H1 (cell line): ENCODE measurements around the gene PTGDS. TPM values are rescaled to one million over a fixed set of nuclear protein-coding genes. Genes with fewer than 3 reads are reported as not detected.

ENCODE experiments used
- CTCF ChIA-PET: fragments of 300-600 bp; sonication (Branson Sonifier 250); formaldehyde crosslinking; loops from one replicate; lab custom pipeline; 2021; ENCODE audit not compliant: partially characterized antibody; lab: Charles Lee
- POLR2A ChIA-PET: fragments of 300-600 bp; sonication (Branson Sonifier 250); formaldehyde crosslinking; loops from one replicate; lab custom pipeline; 2021; ENCODE audit warnings: inconsistent platforms; ENCODE audit not compliant: partially characterized antibody; lab: Charles Lee
- DNase-seq, 2 experiments: peaks; one replicate each; pipeline versions ENCODE4 v3.0.0 to v3.0.0-alpha.2; 2010 to 2022; ENCODE audit warnings: low spot score in 2 of 2, low read depth in 1 of 2, mixed read lengths in 1 of 2
- FAIRE-seq: peaks from 2 replicates; lab custom pipeline; 2011; peaks lifted over from hg19 to GRCh38; lab: Jason Lieb, UNC
- H2AFZ ChIP-seq: 2 replicates; pipeline ENCODE4 v1.8.1; 2012; ENCODE audit warnings: low read length, inconsistent platforms
- H2AK5ac ChIP-seq: 2 replicates; pipeline ENCODE4 v1.6.1; 2013; ENCODE audit warnings: low read depth, low read length
- H2BK120ac ChIP-seq: replicated peaks from 2 replicates; pipeline ENCODE3; 2013; ENCODE audit warnings: low read depth, low read length, inconsistent platforms
- H2BK12ac ChIP-seq: 2 replicates; pipeline ENCODE4 v1.6.1; 2013; ENCODE audit warnings: low read depth, low read length
- H2BK15ac ChIP-seq: 2 replicates; pipeline ENCODE4 v1.6.1; 2013; ENCODE audit warnings: low read length
- H2BK20ac ChIP-seq: 2 replicates; pipeline ENCODE4 v1.6.1; 2013; ENCODE audit warnings: low read length
- H2BK5ac ChIP-seq: 2 replicates; pipeline ENCODE4 v1.6.1; 2013; ENCODE audit warnings: low read depth, low read length
- H3K14ac ChIP-seq: 2 replicates; pipeline ENCODE4 v1.6.1; 2013; ENCODE audit warnings: inconsistent platforms; ENCODE audit not compliant: insufficient read length
- H3K18ac ChIP-seq: 2 replicates; pipeline ENCODE4 v1.6.1; 2013; ENCODE audit warnings: low read length; ENCODE audit errors: extremely low read depth
- H3K23ac ChIP-seq: 2 replicates; pipeline ENCODE4 v1.6.1; 2013; ENCODE audit warnings: inconsistent platforms; ENCODE audit not compliant: insufficient read length
- H3K23me2 ChIP-seq: 2 replicates; pipeline ENCODE4 v1.6.1; 2013; ENCODE audit warnings: low read depth, low read length
- H3K27ac ChIP-seq: 2 replicates; pipeline ENCODE4 v1.6.1; 2011; ENCODE audit warnings: low read depth, low read length, inconsistent platforms
- H3K27me3 ChIP-seq, 4 experiments: replicated peaks in 1 of 4; 1 replicate in 1 of 4; 2 replicates in 3 of 4; pipeline versions ENCODE4 v1.6.1 to v1.8.1; 2011 to 2013; ENCODE audit warnings: low read length in 3 of 4, mild to moderate bottlenecking in 3 of 4, inconsistent platforms in 2 of 4, mixed read lengths in 2 of 4, moderate library complexity in 1 of 4; ENCODE audit not compliant: control insufficient read depth in 3 of 4, insufficient read depth in 3 of 4; ENCODE audit errors: extremely low read depth in 1 of 4
- H3K36me3 ChIP-seq, 4 experiments: 2 replicates each; pipeline versions ENCODE4 v1.6.1 to v1.8.1; 2011 to 2013; ENCODE audit warnings: mild to moderate bottlenecking in 4 of 4, low read length in 3 of 4, moderate library complexity in 2 of 4, control low read depth in 1 of 4, inconsistent platforms in 1 of 4; ENCODE audit not compliant: insufficient read depth in 4 of 4, control insufficient read depth in 2 of 4
- H3K4ac ChIP-seq: replicated peaks from 2 replicates; pipeline ENCODE3; 2013; ENCODE audit warnings: low read length, low read depth, mixed read lengths, inconsistent platforms; ENCODE audit not compliant: insufficient read length
- H3K4me1 ChIP-seq, 4 experiments: replicated peaks in 1 of 4; 1 replicate in 1 of 4; 2 replicates in 3 of 4; pipeline versions ENCODE4 v1.6.1 to v1.8.1; 2011 to 2013; ENCODE audit warnings: low read length in 3 of 4, inconsistent platforms in 2 of 4, mixed read lengths in 1 of 4; ENCODE audit not compliant: insufficient read depth in 4 of 4, control insufficient read depth in 3 of 4
- H3K4me2 ChIP-seq, 2 experiments: 2 replicates each; pipeline versions ENCODE4 v1.6.1 to v1.8.1; 2011 to 2013; ENCODE audit warnings: low read depth in 2 of 2, low read length in 2 of 2, control low read depth in 1 of 2, inconsistent platforms in 1 of 2, mild to moderate bottlenecking in 1 of 2; ENCODE audit not compliant: insufficient read depth in 1 of 2
- H3K4me3 ChIP-seq, 4 experiments: fragments of 200-600, 300-600 bp in 1 of 4; sonication (generic), shearing (Covaris generic), sonication (Bioruptor Twin) in 1 of 4; 2 replicates each; pipeline versions ENCODE4 v1.5.1 to v1.8.1; 2011 to 2016; ENCODE audit warnings: low read length in 4 of 4, low read depth in 3 of 4, control low read depth in 2 of 4, inconsistent platforms in 2 of 4, mild to moderate bottlenecking in 2 of 4, mixed read lengths in 1 of 4, moderate library complexity in 1 of 4; ENCODE audit not compliant: insufficient read depth in 2 of 4; ENCODE audit errors: extremely low read depth in 1 of 4
- H3K56ac ChIP-seq: replicated peaks from 2 replicates; pipeline ENCODE3; 2013; ENCODE audit warnings: low read depth, mild to moderate bottlenecking, mixed read lengths, low read length, inconsistent platforms; ENCODE audit not compliant: insufficient read length
- H3K79me1 ChIP-seq: 2 replicates; pipeline ENCODE4 v1.6.1; 2013; ENCODE audit warnings: low read depth, low read length, control low read depth
- H3K79me2 ChIP-seq, 2 experiments: 2 replicates each; pipeline versions ENCODE4 v1.6.1 to v1.8.1; 2012 to 2013; ENCODE audit warnings: low read length in 2 of 2, mild to moderate bottlenecking in 2 of 2, inconsistent platforms in 1 of 2; ENCODE audit not compliant: insufficient read depth in 2 of 2, control insufficient read depth in 1 of 2
- H3K9ac ChIP-seq, 4 experiments: replicated peaks in 1 of 4; 1 replicate in 1 of 4; 2 replicates in 3 of 4; pipeline versions ENCODE4 v1.6.1 to v1.8.1; 2011 to 2013; ENCODE audit warnings: low read depth in 3 of 4, low read length in 3 of 4, control low read depth in 2 of 4, mild to moderate bottlenecking in 2 of 4, moderate library complexity in 2 of 4, inconsistent platforms in 1 of 4; ENCODE audit errors: extremely low read depth in 1 of 4
- H3K9me3 ChIP-seq, 2 experiments: 2 replicates each; pipeline versions ENCODE4 v1.6.1 to v1.8.1; 2012 to 2013; ENCODE audit warnings: mild to moderate bottlenecking in 2 of 2, moderate library complexity in 2 of 2, control low read depth in 1 of 2, inconsistent platforms in 1 of 2, low read depth in 1 of 2, low read length in 1 of 2, mixed read lengths in 1 of 2; ENCODE audit not compliant: insufficient read depth in 2 of 2
- H4K20me1 ChIP-seq, 2 experiments: replicated peaks in 1 of 2; 2 replicates each; pipeline versions ENCODE3 to v1.8.1; 2011 to 2013; ENCODE audit warnings: inconsistent platforms in 2 of 2, low read length in 2 of 2, mild to moderate bottlenecking in 1 of 2; ENCODE audit not compliant: insufficient read depth in 2 of 2, control insufficient read depth in 1 of 2
- H4K5ac ChIP-seq: 2 replicates; pipeline ENCODE4 v1.6.1; 2013; ENCODE audit warnings: low read length, low read depth, mixed read lengths, inconsistent platforms; ENCODE audit not compliant: insufficient read length
- H4K8ac ChIP-seq: 2 replicates; pipeline ENCODE4 v1.8.0; 2013; ENCODE audit warnings: mild to moderate bottlenecking, moderate library complexity, low read length, inconsistent platforms; ENCODE audit not compliant: insufficient read depth; ENCODE audit errors: extremely low read depth
- H4K91ac ChIP-seq: replicated peaks from 2 replicates; pipeline ENCODE3; 2013; ENCODE audit warnings: low read length, mixed read lengths, inconsistent platforms; ENCODE audit not compliant: insufficient read length
- GABPA ChIP-seq: IDR thresholded peaks from 2 replicates; pipeline ENCODE4 v1.6.1; 2011; ENCODE audit warnings: mild to moderate bottlenecking, low read length, moderate library complexity, borderline replicate concordance; ENCODE audit not compliant: insufficient read depth
- NANOG ChIP-seq: IDR thresholded peaks from 2 replicates; pipeline ENCODE4 v1.6.1; 2011; ENCODE audit warnings: low read length, low read depth, mild to moderate bottlenecking, inconsistent platforms; ENCODE audit not compliant: insufficient read depth, poor library complexity, severe bottlenecking
- RNF2 ChIP-seq: fragments of 200-900, 300-1000 bp; sonication (generic); IDR thresholded peaks from 2 replicates; pipeline ENCODE4 v1.7.1; 2016; ENCODE audit warnings: borderline replicate concordance, low read depth, mild to moderate bottlenecking, antibody characterized with exemption, low read length; ENCODE audit not compliant: poor library complexity, severe bottlenecking; ENCODE audit errors: missing control alignments
- WGBS, 2 experiments: shearing (Covaris generic) in 1 of 2; methylation state at CpG; one replicate each; pipeline versions ENCODE4 v1.1.6 to v1.1.7; 2013 to 2015; ENCODE audit warnings: low lambda C conversion rate in 2 of 2, mixed read lengths in 2 of 2, inconsistent platforms in 1 of 2, low coverage in 1 of 2, missing lambda C conversion rate in 1 of 2; ENCODE audit not compliant: insufficient replicate concordance in 2 of 2, insufficient coverage in 1 of 2, insufficient read length in 1 of 2; ENCODE audit errors: extremely low coverage in 1 of 2, missing lambda C conversion rate in 1 of 2; 5-methylcytosine and 5-hydroxymethylcytosine counted together
- polyA plus RNA-seq, 7 experiments: library from polyadenylated mRNA; depleted of rRNA in 3 of 7; stranded (reverse) in 5 of 7; unstranded in 2 of 7; fragments of >200 nt in 5 of 7; fragments of 200-250 nt in 2 of 7; gene quantifications; 1 replicate in 5 of 7; 2 replicates in 1 of 7; 4 replicates in 1 of 7; pipeline versions ENCODE4 v1.2.1 to v1.2.3, GENCODE V29; 2011 to 2013; ENCODE audit warnings: missing spikeins in 2 of 7, mixed read lengths in 2 of 7
- total RNA-seq: library from RNA; stranded (reverse); fragmentation: NEBNext Ultra II Directional; extraction: Animal tissue kit (Norgen Biotek cat#: 25700); gene quantifications from 2 replicates; pipeline ENCODE4 v1.2.1, GENCODE V29; 2021
- TF ChIP-seq, protein P1 (sequence below): IDR thresholded peaks from 2 replicates; pipeline ENCODE4 v1.6.1; 2012; ENCODE audit warnings: inconsistent platforms

The PTGDS gene
- total and polyA plus RNA-seq, 2 of the 8 experiments (the other 6 are each of a cell fraction or from before 2014, with no cell fraction given), result 1.7 to 2.3 TPM

DNA sequence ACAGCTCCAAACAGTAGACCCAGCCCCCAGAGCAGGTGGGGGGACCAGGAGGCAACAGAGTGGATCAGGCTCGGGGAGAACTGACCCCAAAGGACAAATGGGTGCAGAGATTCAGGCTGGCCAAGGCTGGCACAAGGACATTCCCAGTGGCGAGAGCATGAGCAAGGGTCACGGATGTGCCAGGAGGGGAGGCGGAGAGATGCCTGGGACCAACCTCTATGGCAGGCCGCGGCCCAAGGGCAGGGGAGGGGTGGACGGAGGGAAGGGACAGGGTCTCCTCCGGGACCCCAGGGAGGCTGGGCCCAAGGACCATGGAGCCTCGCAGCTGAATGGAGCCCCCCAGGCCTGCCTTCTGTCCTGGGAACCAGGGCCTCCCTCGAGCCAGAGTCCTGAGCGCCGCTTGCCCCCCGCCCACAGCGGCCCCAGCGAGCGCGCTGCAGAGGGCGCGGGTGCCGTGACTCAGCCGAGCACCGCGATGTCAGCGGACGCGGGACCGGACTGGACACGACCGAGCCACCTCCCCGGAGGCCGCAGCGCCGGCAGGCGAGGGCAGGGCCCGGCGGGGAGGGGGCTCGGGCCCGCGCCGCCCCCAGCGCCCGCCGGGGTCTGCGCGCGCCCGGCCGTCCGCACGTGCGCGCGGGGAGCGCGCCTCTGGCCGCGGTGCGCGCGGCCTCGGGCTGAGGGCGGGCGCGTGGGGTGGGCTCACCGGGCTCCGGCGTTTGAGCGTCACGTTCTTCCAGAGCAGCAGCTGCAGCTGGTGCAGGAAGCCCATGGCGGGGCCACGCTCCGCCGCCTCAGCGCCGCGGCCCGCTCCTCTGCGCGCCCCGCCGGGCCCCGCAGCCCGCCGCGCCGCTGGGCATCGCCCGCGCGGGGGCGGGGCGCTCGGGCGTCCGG lies 50.3 kb downstream of the PTGDS start, which contains the start of gene ABCA2:
ABCA2 (minus strand) TSS at position 869 of the 894 bp plus-strand sequence; CDS start at position 772, 97 bp downstream.
- peak within 1 kb of the TSS; percentile 46 for H4K8ac ChIP-seq
- no peak within 1 kb of the TSS for H3K23ac ChIP-seq
- ChIA-PET CTCF (interaction anchor here (0.8 to 8.5 kb wide), 26 partner anchors 7 to 234 kb away, joined by 3 to 110 read pairs (median 10); partner anchors contain the start of genes AJM1, C8G, CLIC3 and LCNL1), POLR2A (interaction anchor here (1.2 kb wide), 1 partner anchor 213 kb away, joined by 3 read pairs; the partner anchor contains the start of gene TUBB4B)
- no peak within 1 kb of the TSS for H3K56ac ChIP-seq
- H3K18ac ChIP-seq, result peak within 1 kb of the TSS; percentile 60
- peak within 1 kb of the TSS; percentile 88; the same call in 1 of the 2 replicates for H2BK15ac ChIP-seq
- H3K4ac ChIP-seq, result peak within 1 kb of the TSS; percentile 80
- H2BK5ac ChIP-seq, result no peak within 1 kb of the TSS
- H2AK5ac ChIP-seq, result no peak within 1 kb of the TSS
- H3K4me1 ChIP-seq, result peaks cover 0 to 11% (median 3%) of the 10 kb centered on the region in 4 experiments; a peak in 5 of 7 replicates
- no peaks in the 10 kb centered on the region for H3K79me1 ChIP-seq
- H3K79me2 ChIP-seq, result no peaks in the 10 kb centered on the region
- WGBS, 2 experiments, result 38% methylated on average over 16 of the region's 95 CpGs; no CpG with 5 or more reads in 1 of the 2 experiments
- H2BK20ac ChIP-seq, result no peak within 1 kb of the TSS
- H3K9me3 ChIP-seq, result no peaks in the 10 kb centered on the region
- H3K36me3 ChIP-seq, result no peaks in the 10 kb centered on the region
- no peak within 1 kb of the TSS for H3K14ac ChIP-seq
- H3K4me3 ChIP-seq, result peak within 1 kb of the TSS; percentile 37 to 78 (median 46)
- peak within 1 kb of the TSS; percentile 39 to 91 for H3K4me2 ChIP-seq
- peaks cover 1 to 27% (median 15%) of the 10 kb centered on the region in 4 experiments; a peak in 6 of 7 replicates for H3K27me3 ChIP-seq
- H4K20me1 ChIP-seq, result peaks cover 0 to 4% of the 10 kb centered on the region in 2 experiments
- TF ChIP-seq, protein P1, sequence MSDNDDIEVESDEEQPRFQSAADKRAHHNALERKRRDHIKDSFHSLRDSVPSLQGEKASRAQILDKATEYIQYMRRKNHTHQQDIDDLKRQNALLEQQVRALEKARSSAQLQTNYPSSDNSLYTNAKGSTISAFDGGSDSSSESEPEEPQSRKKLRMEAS, result peak; percentile 7; the same call in 1 of the 2 replicates
- no peak for TF ChIP-seq RNF2
- no peak for TF ChIP-seq NANOG
- peak; percentile 60; the same call in 1 of the 2 replicates for TF ChIP-seq GABPA
- no peak for DNase-seq
- peaks cover 4% of the 10 kb centered on the region; the same call in 1 of the 2 replicates for H3K23me2 ChIP-seq
- H4K91ac ChIP-seq, result peak within 1 kb of the TSS; percentile 59
- H2BK12ac ChIP-seq, result no peak within 1 kb of the TSS; the same call in 1 of the 2 replicates
- H3K9ac ChIP-seq, result no peak within 1 kb of the TSS; a peak in 2 of 7 replicates
- no peak within 1 kb of the TSS for H4K5ac ChIP-seq
- H2AFZ ChIP-seq, result peak within 1 kb of the TSS; percentile 82; the same call in 1 of the 2 replicates
- H3K27ac ChIP-seq, result no peak within 1 kb of the TSS
- no peak within 1 kb of the TSS for H2BK120ac ChIP-seq
- FAIRE-seq, result no peak
